HG03571 (cell line): ENCODE data around the gene FEM1A.
"Not testable (repeated sequence)": the region's sequence is repeated elsewhere in the genome, so short reads cannot be mapped to it uniquely, and the experiment has no call there.

Source experiments
- ATAC-seq: cut with Tn5 transposase; IDR thresholded peaks from one replicate; pipeline ENCODE4 v1.9.1; 2021; ENCODE audit not compliant: unreplicated experiment

Gene FEM1A

GRCh38 chr19:4811328-4812131, 20.0 kb downstream of the FEM1A start:
- ATAC-seq, result no peak

GRCh38 chr19:4814625-4815425, 23.3 kb downstream of the FEM1A start:
- no peak for ATAC-seq

- no peak for ATAC-seq
Observed at GRCh38 chr19:4815426-4816201, 24.1 kb downstream of the FEM1A start.

GRCh38 chr19:4816202-4816949, 24.8 kb downstream of the FEM1A start:
- ATAC-seq, result no peak

- ATAC-seq, result no peak
Observed at GRCh38 chr19:4816950-4817278, 25.4 kb downstream of the FEM1A start.

- ATAC-seq, result no peak
Observed at GRCh38 chr19:4817467-4818277, 26.1 kb downstream of the FEM1A start.

GRCh38 chr19:4821265-4821664, 29.7 kb downstream of the FEM1A start:
- no peak for ATAC-seq

GRCh38 chr19:4822354-4822753, 30.8 kb downstream of the FEM1A start:
- ATAC-seq, result not testable (repeated sequence)

GRCh38 chr19:4823577-4823976, 32.0 kb downstream of the FEM1A start:
- ATAC-seq, result no peak

- no peak for ATAC-seq
Observed at GRCh38 chr19:4829001-4829712, 37.6 kb downstream of the FEM1A start.

- no peak for ATAC-seq
Observed at GRCh38 chr19:4830332-4830731, 38.8 kb downstream of the FEM1A start.

- no peak for ATAC-seq
Observed at GRCh38 chr19:4830768-4831265, 39.3 kb downstream of the FEM1A start.

GRCh38 chr19:4831304-4831978, 39.9 kb downstream of the FEM1A start, which contains the start of gene TICAM1:
TSS of gene TICAM1 (minus strand) at chr19:4831712. CDS start at chr19:4818377, 13,335 bp downstream.
- ATAC-seq, result peak; percentile 58

- ATAC-seq, result not testable (repeated sequence)
Observed at GRCh38 chr19:4831979-4832340, 40.4 kb downstream of the FEM1A start.

- no peak for ATAC-seq
Observed at GRCh38 chr19:4832776-4833175, 41.2 kb downstream of the FEM1A start.

- no peak for ATAC-seq
Observed at GRCh38 chr19:4839192-4839591, 47.7 kb downstream of the FEM1A start.

- no peak for ATAC-seq
Observed at GRCh38 chr19:4843647-4843965, 52.1 kb downstream of the FEM1A start.

GRCh38 chr19:4844348-4845179, 53.0 kb downstream of the FEM1A start:
- ATAC-seq, result no peak
